ENCODE data around the gene SYT5.
"Not testable (repeated sequence)": the region's sequence is repeated elsewhere in the genome, so short reads cannot be mapped to it uniquely, and the experiment has no call there.

- not testable (repeated sequence) for TF ChIP-seq EZH2 (IDR thresholded peaks at IDR 0.05; ENCODE audit: borderline replicate concordance, low read depth, low read length, severe bottlenecking); CTCF (IDR thresholded peaks at IDR 0.05; ENCODE audit: extremely low read depth in 1 of 2, insufficient read depth in 1 of 2, low read depth in 1 of 2, low read length in 2 of 2); MYC (IDR thresholded peaks at IDR 0.05; ENCODE audit: low read depth, low read length); POLR2A (IDR thresholded peaks at IDR 0.05; ENCODE audit: low read depth, low read length); JUN (IDR thresholded peaks at IDR 0.05; ENCODE audit: borderline replicate concordance, insufficient read depth, insufficient read length, low read depth); POLR2AphosphoS5 (IDR thresholded peaks at IDR 0.05; ENCODE audit: insufficient read depth, low read depth, low read length); FOS (IDR thresholded peaks at IDR 0.05; ENCODE audit: borderline replicate concordance, insufficient read depth, low read length); GATA2 (IDR thresholded peaks at IDR 0.05; ENCODE audit: insufficient read depth, insufficient read length, low read depth, low read length)
- TF ChIP-seq, protein P1, sequence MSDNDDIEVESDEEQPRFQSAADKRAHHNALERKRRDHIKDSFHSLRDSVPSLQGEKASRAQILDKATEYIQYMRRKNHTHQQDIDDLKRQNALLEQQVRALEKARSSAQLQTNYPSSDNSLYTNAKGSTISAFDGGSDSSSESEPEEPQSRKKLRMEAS (IDR thresholded peaks at IDR 0.05; ENCODE audit: insufficient read depth, insufficient read length) = not testable (repeated sequence)
Observed at GRCh38 chr19:55202199-55202598, 22.1 kb upstream of the SYT5 start.

Measured in endothelial cell of umbilical vein (primary cell).